Uterus (tissue), 4 donors: ENCODE measurements around the gene CBFB. TPM values are rescaled to one million over a fixed set of nuclear protein-coding genes. Genes with fewer than 3 reads are reported as not detected.

Source experiments
- DNase-seq, 2 donors: peaks; one replicate each; pipeline ENCODE4 v3.0.0-alpha.2; 2019 to 2020
- H3K27ac ChIP-seq, 2 donors: fragments of 200-600 bp; sonication (generic); 1 replicate in 1 of 2; 2 replicates in 1 of 2; pipeline ENCODE4 v1.5.1; 2016 to 2018
- H3K27me3 ChIP-seq, 2 donors: fragments of 200-600 bp; sonication (generic); one replicate each; pipeline ENCODE4 v1.5.1; 2018 to 2019; ENCODE audit warnings: control low read depth in 1 of 2
- H3K36me3 ChIP-seq, 2 donors: fragments of 200-600 bp; sonication (generic); one replicate each; pipeline ENCODE4 v1.5.1; 2019; ENCODE audit warnings: control low read depth in 1 of 2
- H3K4me1 ChIP-seq, 2 donors: fragments of 200-600 bp; sonication (generic); one replicate each; pipeline ENCODE4 v1.5.1; 2018 to 2019; ENCODE audit warnings: control low read depth in 1 of 2
- H3K4me3 ChIP-seq, 2 donors: fragments of 200-600 bp; sonication (generic); 1 replicate in 1 of 2; 2 replicates in 1 of 2; pipeline ENCODE4 v1.5.1; 2018 to 2019; ENCODE audit warnings: mild to moderate bottlenecking in 1 of 2
- H3K9me3 ChIP-seq, 2 donors: fragments of 200-600 bp; sonication (generic); one replicate each; pipeline ENCODE4 v1.5.1; 2019; ENCODE audit warnings: control low read depth in 1 of 2
- CTCF ChIP-seq, 4 experiments: fragments of 200-600 bp in 2 of 4; fragments of 450-650 bp in 2 of 4; sonication (generic) in 2 of 4; IDR thresholded peaks; one replicate each; pipeline ENCODE4 v1.5.1; 2016 to 2019; ENCODE audit warnings: antibody characterized with exemption in 4 of 4, mild to moderate bottlenecking in 2 of 4, moderate library complexity in 1 of 4
- POLR2A ChIP-seq, 2 donors: fragments of 450-650 bp; IDR thresholded peaks; one replicate each; pipeline ENCODE4 v1.6.1; 2016; ENCODE audit warnings: antibody characterized with exemption in 2 of 2, mild to moderate bottlenecking in 1 of 2, moderate library complexity in 1 of 2
- intact Hi-C: fragments of 100-400 bp; cut with DNase I; formaldehyde crosslinking; loops from one replicate; pipeline ENCODE4 v1.15.1; 2023; ENCODE audit warnings: low total_unique reads
- total RNA-seq, 4 donors: library from RNA; depleted of rRNA in 3 of 4; stranded (reverse); fragments of >200 nt in 3 of 4; gene quantifications; one replicate each; pipeline versions ENCODE4 v1.1.0 to v1.2.4, GENCODE V29; 2014 to 2023
- donor health status: DM: yes; HTN: yes; CAD: no.

CBFB gene
- total RNA-seq, 4 donors from 2014 or later: 42.1 to 108 (median 75.9) TPM

- intact Hi-C loops: no loop called here
- Histone ChIP-seq H3K4me3 (no peak overlapping the region), H3K9me3 (no peaks in the 10 kb centered on the region), H3K27ac (no peak overlapping the region), H3K4me1 (no peaks in the 10 kb centered on the region), H3K27me3 (no peaks in the 10 kb centered on the region), H3K36me3 (no peaks in the 10 kb centered on the region)
- DNase-seq: no peak
- TF ChIP-seq CTCF (IDR thresholded peaks at IDR 0.05) (no peak), POLR2A (IDR thresholded peaks at IDR 0.05) (no peak)
These were observed 14.5 kb downstream of the CBFB start for GRCh38 chr16:67043420-67043819.

GRCh38 chr16:67050796-67051195 is 21.8 kb downstream of the CBFB start:
- H3K4me1 ChIP-seq: no peaks in the 10 kb centered on the region
- intact Hi-C loops: no loop called here
- TF ChIP-seq POLR2A (IDR thresholded peaks at IDR 0.05) (no peak), CTCF (IDR thresholded peaks at IDR 0.05) (no peak)
- no peak overlapping the region for H3K27ac ChIP-seq
- no peak for DNase-seq
- H3K27me3 ChIP-seq: no peaks in the 10 kb centered on the region
- H3K36me3 ChIP-seq: no peaks in the 10 kb centered on the region
- no peaks in the 10 kb centered on the region for H3K9me3 ChIP-seq
- no peak overlapping the region for H3K4me3 ChIP-seq

GRCh38 chr16:67052399-67052798 is 23.4 kb downstream of the CBFB start:
- no peaks in the 10 kb centered on the region for H3K4me1 ChIP-seq
- no peaks in the 10 kb centered on the region for H3K27me3 ChIP-seq
- intact Hi-C loops: no loop called here
- no peaks in the 10 kb centered on the region for H3K36me3 ChIP-seq
- TF ChIP-seq POLR2A (IDR thresholded peaks at IDR 0.05) (no peak), CTCF (IDR thresholded peaks at IDR 0.05) (no peak)
- no peaks in the 10 kb centered on the region for H3K9me3 ChIP-seq
- no peak overlapping the region for H3K27ac ChIP-seq
- no peak for DNase-seq
- H3K4me3 ChIP-seq: no peak overlapping the region

- no peaks in the 10 kb centered on the region for H3K4me1 ChIP-seq
- TF ChIP-seq POLR2A (IDR thresholded peaks at IDR 0.05): no peak
- no peak for TF ChIP-seq CTCF (IDR thresholded peaks at IDR 0.05)
- no peaks in the 10 kb centered on the region for H3K36me3 ChIP-seq
- no peaks in the 10 kb centered on the region for H3K9me3 ChIP-seq
- no peak for DNase-seq
- H3K27ac ChIP-seq: no peak overlapping the region
- no peak overlapping the region for H3K4me3 ChIP-seq
- intact Hi-C loops: no loop called here
- H3K27me3 ChIP-seq: no peaks in the 10 kb centered on the region
These were observed 24.9 kb downstream of the CBFB start for GRCh38 chr16:67053767-67054334.

GRCh38 chr16:67054901-67055300 is 26.0 kb downstream of the CBFB start:
- no peaks in the 10 kb centered on the region for H3K36me3 ChIP-seq
- no peak overlapping the region for H3K4me3 ChIP-seq
- intact Hi-C loops: no loop called here
- H3K27me3 ChIP-seq: no peaks in the 10 kb centered on the region
- no peaks in the 10 kb centered on the region for H3K4me1 ChIP-seq
- no peak for DNase-seq
- TF ChIP-seq CTCF (IDR thresholded peaks at IDR 0.05) (no peak), POLR2A (IDR thresholded peaks at IDR 0.05) (no peak)
- H3K9me3 ChIP-seq: no peaks in the 10 kb centered on the region
- no peak overlapping the region for H3K27ac ChIP-seq
